SK-MEL-5 (cell line): ENCODE measurements around the gene FYCO1. TPM values are rescaled to one million over a fixed set of nuclear protein-coding genes. Genes with fewer than 3 reads are reported as not detected.

Experiments
- DNase-seq: peaks from one replicate; pipeline ENCODE4 v3.0.0-alpha.2; 2016; ENCODE audit warnings: low read depth, low spot score
- in situ Hi-C: cut with HindIII; loops from 2 replicates; pipeline ENCODE4 v1.10.0; 2016; ENCODE audit warnings: low sequenced_read_pairs, high pct_unique_total_duplicates, low pct_unique_long_range_greater_than_20kb
- total RNA-seq: library from RNA; depleted of rRNA; stranded (reverse); fragments of >200 nt; shearing (Covaris generic); gene quantifications from 2 replicates; pipeline ENCODE4 v1.2.3, GENCODE V29; 2014

Gene FYCO1
- total RNA-seq, 1 experiment from 2014 or later: 53.6 TPM

GRCh38 chr3:45915518-45916231 lies 79.9 kb downstream of the FYCO1 start:
- in situ Hi-C loops: no loop called here
- no peak for DNase-seq

- in situ Hi-C loops: no loop called here
- DNase-seq: no peak
Measured at GRCh38 chr3:45915059-45915439, 80.6 kb downstream of the FYCO1 start.

DNA sequence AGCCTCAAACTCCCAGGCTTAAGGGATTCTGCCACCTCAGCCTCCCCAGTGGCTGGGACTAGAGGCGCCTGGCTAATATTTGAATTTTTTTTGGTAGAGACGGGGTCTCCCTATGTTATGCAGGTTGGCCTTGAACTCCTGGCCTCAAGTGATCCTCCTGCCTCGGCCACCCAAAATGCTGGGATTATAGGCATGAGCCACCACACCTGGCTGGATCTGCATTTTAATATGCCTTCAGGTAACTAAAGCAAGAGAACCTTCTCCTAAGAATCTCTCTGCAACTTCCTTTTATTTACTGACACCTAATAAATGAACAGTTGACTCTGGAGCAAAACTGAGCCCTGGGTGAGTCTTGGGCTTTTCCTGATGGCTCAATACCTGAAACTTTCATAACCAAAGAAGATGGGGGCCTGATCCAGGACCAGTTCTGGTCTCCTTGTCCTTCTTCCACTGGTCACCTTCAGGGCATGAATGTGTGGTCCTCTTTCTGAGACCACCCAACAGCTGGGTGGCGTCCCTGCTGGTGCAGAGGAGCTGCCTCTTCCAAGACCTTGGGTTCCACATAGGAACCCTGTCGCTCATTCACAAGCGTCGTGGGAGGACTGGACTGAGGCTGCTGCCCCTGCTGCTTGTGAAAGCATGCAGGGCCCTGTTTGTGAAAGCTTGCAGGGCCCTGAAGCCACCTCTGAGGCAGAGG lies 81.1 kb downstream of the FYCO1 start:
- in situ Hi-C loops: no loop called here
- DNase-seq: no peak

- DNase-seq: no peak
- in situ Hi-C loops: no loop called here
Measured at GRCh38 chr3:45912435-45912834, 83.2 kb downstream of the FYCO1 start.

- in situ Hi-C loops: no loop called here
- DNase-seq: no peak
Measured at GRCh38 chr3:45911511-45912226, 84.0 kb downstream of the FYCO1 start.

GRCh38 chr3:45910892-45911291 lies 84.7 kb downstream of the FYCO1 start:
- DNase-seq: no peak
- in situ Hi-C loops: no loop called here

GRCh38 chr3:45909542-45909941 lies 86.1 kb downstream of the FYCO1 start:
- no peak for DNase-seq
- in situ Hi-C loops: no loop called here

DNA sequence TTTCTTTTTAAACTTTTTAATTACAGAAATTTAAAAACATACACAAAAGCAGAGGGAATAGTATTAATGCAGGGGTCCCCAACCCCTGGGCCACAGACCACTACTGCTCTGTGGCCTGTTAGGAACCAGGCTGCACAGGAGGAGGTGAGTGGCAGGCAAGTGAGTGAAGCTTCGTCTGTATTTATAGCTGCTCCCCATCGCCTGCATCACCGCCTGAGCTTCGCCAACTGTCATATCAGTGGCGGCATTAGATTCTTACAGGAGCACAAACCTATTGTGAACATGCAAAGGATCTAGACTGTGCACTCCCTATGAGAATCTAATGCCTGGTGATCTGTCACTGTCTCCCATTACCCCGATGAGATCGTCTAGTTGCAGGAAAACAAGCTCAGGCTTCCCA lies 86.9 kb downstream of the FYCO1 start:
- no peak for DNase-seq
- in situ Hi-C loops: no loop called here

DNA sequence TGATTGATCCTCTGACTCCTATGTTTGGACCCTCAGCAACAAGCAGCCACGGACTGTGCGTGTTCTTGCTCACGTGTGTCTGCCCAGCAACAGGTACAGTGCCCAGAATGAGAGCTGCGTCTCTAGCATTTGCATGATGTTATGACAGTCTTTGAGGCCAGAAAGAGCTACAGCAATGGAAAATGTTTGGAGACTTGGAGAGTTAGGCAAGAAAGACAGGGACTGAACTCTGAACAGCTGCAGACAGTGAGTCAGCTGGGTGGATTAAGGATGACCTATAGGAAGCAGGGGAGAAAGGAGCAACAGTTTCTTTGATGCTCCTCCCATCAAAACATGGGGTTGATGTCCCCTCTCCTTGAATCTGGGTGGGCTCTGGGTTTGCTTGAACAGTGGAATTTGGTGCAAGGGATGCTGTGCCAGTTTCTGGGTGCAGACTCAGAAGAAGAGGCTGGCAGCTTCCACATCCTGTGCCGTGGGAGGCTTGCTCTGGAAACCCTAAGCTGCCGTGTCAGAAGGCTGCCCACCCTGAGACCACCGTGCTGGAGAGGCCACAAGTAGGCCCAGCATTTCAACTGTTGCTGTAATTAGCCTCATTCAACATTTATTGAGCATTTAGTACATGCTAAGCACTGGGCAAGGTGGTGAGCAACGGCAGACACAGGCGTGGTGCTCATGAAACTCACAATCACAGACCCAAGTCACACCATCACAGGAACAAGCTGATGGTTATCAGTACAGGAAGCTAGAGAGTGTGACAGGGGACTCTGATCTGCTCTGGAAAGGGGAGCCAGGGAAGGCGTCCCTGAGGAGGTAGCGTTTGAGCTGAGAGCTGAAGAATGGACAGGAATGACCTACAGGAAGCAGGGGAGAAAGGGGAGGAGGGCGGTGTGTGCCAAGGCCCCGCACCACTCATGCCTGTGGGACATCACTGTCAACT lies 87.6 kb downstream of the FYCO1 start:
- no peak for DNase-seq
- in situ Hi-C loops: no loop called here

- peak; percentile 44 for DNase-seq
- in situ Hi-C loops: no loop called here
Measured at GRCh38 chr3:45906681-45907407, 88.8 kb downstream of the FYCO1 start.

GRCh38 chr3:45905755-45906154 lies 89.9 kb downstream of the FYCO1 start:
- in situ Hi-C loops: no loop called here
- DNase-seq: no peak

GRCh38 chr3:45904931-45905330 lies 90.7 kb downstream of the FYCO1 start:
- in situ Hi-C loops: no loop called here
- no peak for DNase-seq

- DNase-seq: no peak
- in situ Hi-C loops: no loop called here
Measured at GRCh38 chr3:45896956-45897355, 98.7 kb downstream of the FYCO1 start.

GRCh38 chr3:45895686-45896468 lies 99.7 kb downstream of the FYCO1 start:
- in situ Hi-C loops: no loop called here

DNA sequence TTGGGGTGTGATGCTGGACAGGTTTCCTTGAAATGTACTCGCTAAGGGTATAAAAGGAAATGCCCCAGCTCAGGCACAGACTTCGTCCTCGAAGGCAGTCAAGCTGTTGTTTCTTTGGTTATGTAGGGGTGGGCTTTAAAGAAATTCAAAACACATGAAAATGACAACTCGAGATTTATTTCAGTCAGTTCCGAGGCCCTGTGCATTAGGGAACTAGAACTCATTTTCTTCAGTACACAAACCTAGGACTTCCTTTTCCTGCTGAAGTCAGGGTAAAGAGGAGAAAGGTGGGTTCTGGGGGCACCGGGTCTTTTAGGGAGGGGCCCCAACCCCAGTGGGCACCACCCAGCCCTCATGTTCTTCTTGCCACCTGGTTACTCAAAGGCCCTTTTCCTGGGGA lies 101.6 kb downstream of the FYCO1 start:
- in situ Hi-C loops: no loop called here

More at GRCh38 chr3:45895686-45896468, 99.7 kb downstream of the FYCO1 start:
- DNase-seq: no peak

GRCh38 chr3:45892161-45892560 lies 103.5 kb downstream of the FYCO1 start:
- in situ Hi-C loops: no loop called here
- no peak for DNase-seq

More for the DNA sequence above, 101.6 kb downstream of the FYCO1 start:
- no peak for DNase-seq
